ENCODE measurements around the gene IL36G.

The IL36G gene

GRCh38 chr2:113025737-113026136, 47.9 kb downstream of the IL36G start:
- DNase-seq: no peak

- DNase-seq: no peak
Measured at GRCh38 chr2:113027691-113028090, 49.9 kb downstream of the IL36G start.

- no peak for DNase-seq
Measured at GRCh38 chr2:113028112-113028511, 50.3 kb downstream of the IL36G start.

GRCh38 chr2:113032737-113033136, 54.9 kb downstream of the IL36G start:
- no peak for DNase-seq

- no peak for DNase-seq
Measured at GRCh38 chr2:113034016-113034415, 56.2 kb downstream of the IL36G start.

Data from NCI-H1105 treated with DMSO at 0.1 percent for 48 hours (cell line).